Nephron progenitor cell (in vitro differentiated cells): Measurements from ENCODE around the gene UPP1.

Source experiments
- DNase-seq: peaks from one replicate; pipeline ENCODE4 v3.0.0; 2021
- H3K27ac Mint-ChIP-seq: 2 replicates; pipeline ENCODE4 v1.8.0; 2021; ENCODE audit warnings: mild to moderate bottlenecking, moderate library complexity, mixed read lengths
- H3K27me3 Mint-ChIP-seq: 2 replicates; pipeline ENCODE4 v1.8.0; 2021; ENCODE audit warnings: mild to moderate bottlenecking, low read depth, mixed read lengths; ENCODE audit not compliant: poor library complexity
- H3K36me3 Mint-ChIP-seq: 2 replicates; pipeline ENCODE4 v1.8.0; 2021; ENCODE audit warnings: low read depth, mixed read lengths
- H3K4me1 Mint-ChIP-seq: 2 replicates; pipeline ENCODE4 v1.8.0; 2021; ENCODE audit warnings: mixed read lengths
- H3K4me3 Mint-ChIP-seq: 2 replicates; pipeline ENCODE4 v1.8.0; 2021; ENCODE audit warnings: mild to moderate bottlenecking, moderate library complexity, mixed read lengths
- H3K9me3 Mint-ChIP-seq: 2 replicates; pipeline ENCODE4 v1.8.0; 2021; ENCODE audit warnings: mild to moderate bottlenecking, moderate library complexity, mixed read lengths
- TF ChIP-seq, protein P1 (sequence below): fragments of 200-600 bp; sonication (generic); IDR thresholded peaks from 2 replicates; pipeline ENCODE4 v1.5.0; 2021; ENCODE audit warnings: antibody characterized with exemption

Gene UPP1

GRCh38 chr7:48058990-48059389 is 30.1 kb upstream of the UPP1 start:
- H3K9me3 Mint-ChIP-seq = peaks cover 33% of the 10 kb centered on the region
- no peaks in the 10 kb centered on the region for H3K4me1 Mint-ChIP-seq
- H3K36me3 Mint-ChIP-seq = peaks cover 5% of the 10 kb centered on the region
- TF ChIP-seq, protein P1, sequence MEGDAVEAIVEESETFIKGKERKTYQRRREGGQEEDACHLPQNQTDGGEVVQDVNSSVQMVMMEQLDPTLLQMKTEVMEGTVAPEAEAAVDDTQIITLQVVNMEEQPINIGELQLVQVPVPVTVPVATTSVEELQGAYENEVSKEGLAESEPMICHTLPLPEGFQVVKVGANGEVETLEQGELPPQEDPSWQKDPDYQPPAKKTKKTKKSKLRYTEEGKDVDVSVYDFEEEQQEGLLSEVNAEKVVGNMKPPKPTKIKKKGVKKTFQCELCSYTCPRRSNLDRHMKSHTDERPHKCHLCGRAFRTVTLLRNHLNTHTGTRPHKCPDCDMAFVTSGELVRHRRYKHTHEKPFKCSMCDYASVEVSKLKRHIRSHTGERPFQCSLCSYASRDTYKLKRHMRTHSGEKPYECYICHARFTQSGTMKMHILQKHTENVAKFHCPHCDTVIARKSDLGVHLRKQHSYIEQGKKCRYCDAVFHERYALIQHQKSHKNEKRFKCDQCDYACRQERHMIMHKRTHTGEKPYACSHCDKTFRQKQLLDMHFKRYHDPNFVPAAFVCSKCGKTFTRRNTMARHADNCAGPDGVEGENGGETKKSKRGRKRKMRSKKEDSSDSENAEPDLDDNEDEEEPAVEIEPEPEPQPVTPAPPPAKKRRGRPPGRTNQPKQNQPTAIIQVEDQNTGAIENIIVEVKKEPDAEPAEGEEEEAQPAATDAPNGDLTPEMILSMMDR = no peak
- no peak overlapping the region for H3K27ac Mint-ChIP-seq
- H3K27me3 Mint-ChIP-seq = peaks cover 3% of the 10 kb centered on the region
- H3K4me3 Mint-ChIP-seq = no peak overlapping the region
- DNase-seq = no peak

DNA sequence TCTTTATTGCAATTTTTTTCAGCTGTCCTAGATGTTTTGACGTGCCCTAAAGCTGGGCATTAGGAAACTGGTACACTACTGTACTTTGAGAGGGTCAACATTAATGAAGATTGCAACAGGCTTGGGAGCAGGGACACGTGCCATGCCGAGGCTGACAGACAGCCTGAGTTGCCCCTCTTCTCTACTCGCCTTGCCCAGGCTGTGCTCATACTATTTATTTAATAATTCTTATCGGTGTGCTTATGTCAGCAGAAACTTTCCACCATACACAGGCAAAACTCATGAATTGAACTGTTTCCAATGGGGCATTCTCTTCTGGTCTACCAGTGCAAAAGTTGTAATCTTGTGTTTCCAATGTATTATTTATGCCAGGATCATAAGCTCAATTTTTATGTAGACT is 29.4 kb upstream of the UPP1 start:
- peaks cover 40% of the 10 kb centered on the region for H3K9me3 Mint-ChIP-seq
- H3K27me3 Mint-ChIP-seq = peaks cover 3% of the 10 kb centered on the region
- no peaks in the 10 kb centered on the region for H3K4me1 Mint-ChIP-seq
- H3K4me3 Mint-ChIP-seq = no peak overlapping the region
- H3K36me3 Mint-ChIP-seq = peaks cover 5% of the 10 kb centered on the region
- DNase-seq = no peak
- TF ChIP-seq, protein P1 = no peak
- no peak overlapping the region for H3K27ac Mint-ChIP-seq

DNA sequence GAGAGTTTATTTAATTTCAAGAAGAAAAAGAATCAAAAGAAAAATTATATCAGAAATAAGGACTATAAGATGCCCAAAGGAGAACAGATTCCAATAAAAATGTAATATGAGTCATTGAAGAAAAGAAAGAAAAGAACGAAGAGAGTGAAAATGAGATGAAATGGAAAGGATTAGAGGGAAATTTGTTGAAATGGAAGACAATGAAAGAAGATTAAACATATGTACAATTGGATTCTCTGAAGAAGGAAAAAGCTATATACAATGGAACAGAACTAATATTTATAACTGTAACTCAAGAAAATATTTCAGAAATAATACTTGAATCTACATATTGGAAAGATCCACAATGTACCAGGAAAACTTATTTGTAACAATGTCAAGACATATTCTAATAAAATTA is 25.1 kb upstream of the UPP1 start:
- H3K4me1 Mint-ChIP-seq = no peaks in the 10 kb centered on the region
- H3K9me3 Mint-ChIP-seq = peaks cover 16% of the 10 kb centered on the region
- H3K27me3 Mint-ChIP-seq = no peaks in the 10 kb centered on the region
- no peak for DNase-seq
- H3K36me3 Mint-ChIP-seq = no peaks in the 10 kb centered on the region
- H3K4me3 Mint-ChIP-seq = no peak overlapping the region
- no peak overlapping the region for H3K27ac Mint-ChIP-seq
- TF ChIP-seq, protein P1 = no peak

DNA sequence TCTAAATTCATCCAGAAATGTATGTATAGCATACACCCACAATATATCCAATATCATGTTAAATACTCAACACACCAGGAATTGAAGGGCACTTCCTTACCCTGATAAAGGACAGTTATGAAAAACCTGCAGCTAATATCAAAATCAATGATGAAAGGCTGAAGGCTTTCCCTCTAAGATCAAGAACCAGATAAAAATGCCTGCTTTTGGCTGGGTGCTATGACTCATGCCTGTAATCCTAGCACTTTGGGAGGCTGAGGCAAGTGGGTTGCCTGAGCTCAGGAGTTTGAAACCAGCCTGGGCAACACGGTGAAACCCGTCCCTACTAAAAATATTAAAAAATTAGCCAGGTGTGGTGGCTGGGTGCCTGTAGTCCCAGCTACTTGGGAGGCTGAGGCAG is 21.6 kb upstream of the UPP1 start:
- no peak overlapping the region for H3K27ac Mint-ChIP-seq
- no peak for DNase-seq
- H3K36me3 Mint-ChIP-seq = no peaks in the 10 kb centered on the region
- no peaks in the 10 kb centered on the region for H3K4me1 Mint-ChIP-seq
- no peak overlapping the region for H3K4me3 Mint-ChIP-seq
- TF ChIP-seq, protein P1 = no peak
- H3K27me3 Mint-ChIP-seq = no peaks in the 10 kb centered on the region
- H3K9me3 Mint-ChIP-seq = peaks cover 24% of the 10 kb centered on the region

- no peak for DNase-seq
- TF ChIP-seq, protein P1 = no peak
- no peaks in the 10 kb centered on the region for H3K4me1 Mint-ChIP-seq
- H3K9me3 Mint-ChIP-seq = peaks cover 9% of the 10 kb centered on the region
- no peaks in the 10 kb centered on the region for H3K27me3 Mint-ChIP-seq
- no peaks in the 10 kb centered on the region for H3K36me3 Mint-ChIP-seq
- H3K4me3 Mint-ChIP-seq = no peak overlapping the region
- H3K27ac Mint-ChIP-seq = no peak overlapping the region
Observed at GRCh38 chr7:48074204-48074654, 14.8 kb upstream of the UPP1 start.

GRCh38 chr7:48077423-48077822 is 11.6 kb upstream of the UPP1 start:
- no peak overlapping the region for H3K4me3 Mint-ChIP-seq
- DNase-seq = no peak
- TF ChIP-seq, protein P1 = no peak
- H3K4me1 Mint-ChIP-seq = no peaks in the 10 kb centered on the region
- H3K27me3 Mint-ChIP-seq = peaks cover 3% of the 10 kb centered on the region
- no peaks in the 10 kb centered on the region for H3K36me3 Mint-ChIP-seq
- H3K9me3 Mint-ChIP-seq = peaks cover 1% of the 10 kb centered on the region
- H3K27ac Mint-ChIP-seq = no peak overlapping the region
